NCI-H1048 (cell line): ENCODE results near the gene CLK4.

Experiments used
- DNase-seq: peaks from one replicate; lab custom pipeline; 2025; lab: John Stamatoyannopoulos, UW

Gene CLK4

GRCh38 chr5:178553517-178553916 lies 73.3 kb downstream of the CLK4 start:
- DNase-seq: no peak
